HG02623 (cell line): ENCODE measurements around the gene DEDD.

ENCODE experiments used
- ATAC-seq: cut with Tn5 transposase; IDR thresholded peaks from one replicate; pipeline ENCODE4 v1.9.1; 2021; ENCODE audit warnings: moderate library complexity; ENCODE audit not compliant: unreplicated experiment

The DEDD gene

DNA sequence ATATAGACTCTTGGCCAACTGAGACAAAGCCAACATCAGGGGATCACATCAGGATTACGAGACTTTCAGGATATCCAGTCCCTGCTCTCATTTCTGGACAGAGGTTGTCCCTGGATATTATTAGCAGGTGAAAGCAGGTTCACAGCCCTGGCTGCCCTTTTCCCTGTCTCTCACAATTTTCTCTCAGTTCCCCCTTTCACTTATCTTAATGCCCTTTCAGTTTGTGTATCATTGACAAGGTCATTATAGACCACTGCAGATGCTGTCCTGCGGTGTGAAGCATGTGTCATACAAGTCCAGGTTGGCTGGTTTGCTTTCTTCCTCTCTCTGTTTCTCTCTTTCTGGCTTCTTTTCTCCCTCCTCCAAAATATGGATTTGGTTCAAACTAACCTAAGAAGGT, 36.5 kb downstream of the DEDD start:
- no peak for ATAC-seq

DNA sequence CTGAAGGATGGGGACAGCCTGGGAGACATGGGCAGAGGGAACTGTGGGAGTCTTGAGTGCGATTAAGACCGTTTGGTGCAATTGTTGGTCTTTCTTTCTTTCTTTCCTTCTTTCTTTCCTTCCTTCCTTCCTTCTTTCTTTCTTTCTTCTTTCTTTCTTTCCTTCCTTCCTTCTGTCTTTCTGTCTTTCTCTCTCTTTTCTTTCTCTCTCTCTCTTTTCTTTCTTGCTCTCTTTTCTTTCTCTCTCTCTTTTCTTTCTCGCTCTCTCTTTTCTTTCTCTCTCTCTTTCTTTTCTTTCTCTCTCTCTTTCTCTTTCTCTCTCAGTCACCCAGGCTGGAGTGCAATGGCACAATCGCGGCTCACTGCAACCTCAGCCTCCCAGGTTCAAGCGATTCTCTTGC, 37.2 kb downstream of the DEDD start:
- ATAC-seq = no peak

DNA sequence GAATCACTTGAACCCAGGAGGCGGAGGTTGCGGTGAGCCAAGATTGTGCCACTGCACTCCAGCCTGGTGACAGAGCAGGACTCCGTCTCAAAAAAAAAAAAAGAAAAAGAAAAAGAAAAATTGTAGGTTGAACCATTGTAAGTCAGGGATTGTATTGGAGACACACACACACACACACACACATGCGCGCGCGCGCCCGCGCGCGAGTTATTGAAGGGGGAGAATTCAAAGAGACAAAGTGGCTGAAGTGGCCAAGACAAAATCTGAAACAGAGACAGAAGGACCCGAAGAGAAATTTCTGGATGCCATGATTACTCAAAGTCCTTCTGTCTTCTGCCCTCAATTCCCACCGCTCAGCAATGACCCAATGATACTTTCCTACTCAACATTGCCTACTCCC, 38.0 kb downstream of the DEDD start:
- no peak for ATAC-seq

DNA sequence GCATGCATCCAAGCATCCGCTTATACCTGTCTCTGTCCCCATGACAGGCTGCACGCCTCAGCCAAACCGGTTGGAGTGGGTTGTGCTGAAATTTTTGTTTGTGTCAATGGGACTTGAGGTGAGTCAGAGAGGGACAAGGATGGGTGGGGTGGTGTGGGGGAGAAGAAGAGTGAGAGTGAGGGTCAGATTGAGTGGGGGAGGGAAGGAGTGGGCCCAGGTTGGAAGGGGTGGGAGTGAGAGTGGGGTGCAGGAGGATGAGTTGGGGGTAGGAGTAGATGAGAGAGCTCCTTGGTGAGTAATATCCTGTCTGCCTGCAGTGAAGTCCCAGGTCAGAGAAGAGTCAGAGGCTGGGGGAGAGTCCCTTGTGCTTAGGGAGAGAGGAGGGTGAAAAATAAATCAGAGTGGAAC, 39.8 kb downstream of the DEDD start:
- ATAC-seq = no peak

DNA sequence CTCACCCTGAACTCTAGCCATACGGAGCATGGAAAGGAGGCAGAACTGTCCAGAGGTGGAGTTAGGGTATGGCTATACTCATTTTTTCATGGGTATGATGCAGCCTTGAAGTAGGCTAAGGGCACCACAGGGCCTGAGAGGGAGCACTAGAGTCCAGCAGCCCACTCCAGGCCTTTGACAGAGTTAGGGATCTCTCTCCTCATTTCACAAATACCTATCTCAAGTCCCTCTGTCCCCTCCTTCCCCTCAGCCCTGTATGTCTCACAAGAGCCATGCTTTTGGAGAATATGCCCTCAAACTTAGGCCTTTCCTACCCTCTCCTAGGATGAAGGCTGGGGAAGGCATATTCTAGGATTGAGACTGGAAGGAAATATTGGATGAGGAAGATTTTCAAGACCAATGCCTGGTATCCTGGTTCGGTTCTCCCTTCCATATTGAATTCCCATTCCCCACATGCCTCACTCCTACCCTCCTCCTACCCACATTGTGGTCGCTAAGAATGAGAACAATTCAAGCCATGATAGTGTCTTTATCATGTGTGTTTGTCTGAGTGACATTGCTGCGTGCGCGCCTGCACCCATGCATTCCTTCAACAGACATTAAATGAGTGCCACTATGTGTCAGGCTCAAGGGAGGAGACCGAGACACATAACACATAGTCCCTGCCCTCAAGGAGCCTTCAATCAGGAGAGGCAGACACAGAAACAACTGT, 40.5 kb downstream of the DEDD start:
- no peak for ATAC-seq

DNA sequence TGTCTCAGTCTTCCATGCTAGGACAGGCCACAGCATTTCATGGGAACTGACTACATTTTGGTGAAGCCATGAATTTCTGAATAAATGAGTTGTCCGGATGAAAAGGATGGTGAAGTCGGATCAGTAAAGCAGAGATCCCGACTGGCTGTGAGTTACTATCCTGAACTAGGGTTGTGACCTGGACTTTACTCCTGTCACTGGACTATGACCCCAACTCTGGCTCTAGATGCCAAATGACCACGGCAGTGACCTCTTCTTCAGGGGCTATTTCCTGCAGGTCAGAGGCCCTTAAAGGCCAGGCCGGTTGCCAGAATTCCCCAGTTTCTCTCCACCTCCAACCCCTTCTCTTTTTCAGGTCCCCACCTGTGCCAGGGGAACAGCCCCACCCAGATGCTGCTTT, 41.4 kb downstream of the DEDD start:
- no peak for ATAC-seq

DNA sequence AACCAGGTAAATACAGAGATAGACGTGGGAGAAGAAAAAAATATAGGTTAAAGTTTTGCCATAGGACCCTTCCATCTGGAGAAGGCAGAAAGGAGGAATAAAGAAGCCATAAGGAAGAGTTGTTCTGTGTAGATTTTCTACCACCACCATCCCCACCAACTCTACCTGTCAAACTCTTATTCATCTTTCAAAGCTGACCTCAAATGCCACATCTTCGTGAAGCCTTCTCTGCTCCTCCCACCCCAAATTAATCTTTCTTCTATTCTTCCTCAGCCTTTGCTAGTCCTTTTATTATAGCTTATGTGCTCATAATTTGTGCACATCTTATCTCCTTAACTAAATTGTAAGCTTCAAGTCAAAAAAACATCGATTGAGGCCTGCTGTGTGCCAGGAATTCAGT, 41.9 kb downstream of the DEDD start:
- ATAC-seq = no peak

DNA sequence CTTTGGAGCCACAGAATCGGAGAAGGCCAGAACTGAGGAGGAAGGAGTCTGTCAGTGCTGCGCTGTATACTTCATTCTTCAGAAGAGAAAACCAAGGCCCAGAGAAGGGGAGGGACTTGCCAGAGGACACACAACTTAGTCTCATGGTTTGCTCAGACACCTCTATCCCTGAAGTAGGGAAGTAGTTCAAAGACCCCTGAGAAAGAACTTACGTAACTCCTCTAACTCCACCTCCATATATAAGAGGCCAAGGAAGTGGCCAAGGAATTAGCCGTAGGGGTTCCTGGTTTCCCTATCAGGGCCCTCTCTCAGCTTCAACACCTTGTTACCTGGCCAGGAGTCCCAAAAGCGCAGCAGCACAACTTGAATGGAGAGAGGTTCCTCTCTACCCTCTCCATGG, 42.5 kb downstream of the DEDD start:
- no peak for ATAC-seq

DNA sequence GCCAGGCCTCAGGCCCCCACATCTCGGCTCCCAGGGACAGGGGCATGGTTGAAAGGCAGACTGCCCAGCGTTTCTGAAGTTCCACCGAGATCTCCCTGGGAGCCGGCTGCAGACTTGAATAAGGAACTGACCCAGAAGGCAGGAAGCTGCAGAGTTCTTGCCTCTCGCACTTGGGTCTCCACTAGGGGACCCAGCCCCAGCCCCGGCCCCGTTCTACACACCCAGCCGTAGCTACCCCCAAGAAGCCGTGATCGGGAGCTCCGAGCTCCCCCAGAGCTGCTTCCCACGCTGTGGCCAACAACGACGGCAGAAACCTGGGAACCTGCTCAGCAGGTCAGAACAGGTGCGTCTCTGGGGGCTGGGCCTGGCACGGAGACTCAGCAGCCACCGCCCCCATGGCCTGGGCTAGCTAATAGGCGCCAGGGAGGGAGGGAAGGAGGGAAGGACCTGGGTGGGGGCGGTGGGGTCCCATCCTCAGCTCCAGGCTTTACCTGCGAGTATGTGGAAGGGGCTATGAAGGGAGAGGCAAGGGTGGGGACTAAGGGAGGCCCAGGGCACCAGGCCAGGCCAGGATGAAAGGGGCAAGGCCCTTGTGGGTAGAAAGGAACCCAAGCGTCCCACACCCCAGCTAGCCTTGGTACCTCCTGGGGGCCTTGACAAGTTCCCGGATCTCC, 43.1 kb downstream of the DEDD start, which contains the start of gene NECTIN4:
Gene NECTIN4, minus strand, starts transcription at position 308 of the 674 bp plus-strand sequence. Its CDS starts 262 bp downstream, at position 46.
- ATAC-seq = no peak

DNA sequence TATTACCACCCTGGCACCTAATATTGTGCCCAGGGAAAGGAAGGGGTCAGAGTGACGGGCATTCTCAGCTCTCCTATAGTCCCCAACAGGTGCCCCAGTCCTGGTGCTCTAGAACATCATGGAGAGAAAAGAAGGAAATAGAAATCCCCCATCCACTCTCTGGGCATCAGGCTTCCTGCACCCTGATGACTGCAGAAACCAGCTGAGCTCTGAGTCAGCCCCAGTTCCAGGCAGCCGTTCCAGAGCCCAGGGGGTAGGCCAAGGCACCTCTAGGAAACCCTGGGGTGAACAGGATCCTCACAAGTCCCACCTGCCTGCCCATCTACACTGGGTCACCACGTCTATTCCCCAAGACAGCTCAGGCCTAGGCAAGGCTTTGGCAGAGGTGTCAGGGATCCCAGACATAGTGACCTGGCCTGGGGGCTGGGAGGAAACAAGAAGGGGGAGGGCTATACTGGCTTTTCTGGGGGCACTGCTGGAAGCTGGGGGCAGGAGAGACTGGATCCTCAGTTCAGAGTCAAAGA, 43.8 kb downstream of the DEDD start:
- no peak for ATAC-seq

DNA sequence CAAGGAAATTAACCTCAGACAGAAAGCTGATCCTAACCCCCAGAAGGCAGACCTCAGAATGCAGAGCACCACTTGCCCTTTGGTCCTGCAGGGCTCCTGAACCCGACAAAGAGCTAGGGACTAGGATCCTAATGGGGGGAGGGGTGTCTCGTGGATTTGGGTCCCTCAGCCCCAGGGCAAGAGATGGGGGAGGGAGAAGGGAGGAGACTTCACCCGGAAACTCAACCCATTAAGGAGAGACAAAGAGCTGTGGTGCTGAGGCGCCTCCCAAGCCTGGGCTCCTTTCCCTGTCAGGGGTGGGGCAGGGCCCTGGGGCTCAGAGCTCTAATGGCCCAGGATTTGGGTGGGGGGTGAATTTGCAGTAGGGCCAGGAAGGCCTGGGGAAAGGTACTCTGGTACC, 46.0 kb downstream of the DEDD start:
- ATAC-seq = no peak

DNA sequence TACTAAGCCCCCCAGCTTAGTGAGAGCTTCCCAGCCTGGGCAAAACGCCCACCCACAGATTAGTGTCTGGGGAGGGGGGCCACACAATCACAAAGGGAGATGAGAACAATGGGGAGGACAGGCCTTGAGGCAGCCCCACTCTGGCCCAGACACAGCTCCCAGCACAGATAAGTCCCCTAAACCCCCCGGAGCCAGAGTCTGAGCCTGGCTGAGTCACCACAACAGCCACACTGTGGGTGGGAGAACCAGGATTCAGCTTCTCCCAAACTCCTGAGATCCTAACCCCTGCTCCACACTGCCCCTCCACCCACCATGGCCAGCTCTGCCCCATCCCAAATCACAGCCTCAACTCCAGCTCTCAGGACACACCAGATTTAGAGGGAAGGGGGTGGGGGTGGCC, 47.3 kb downstream of the DEDD start:
- ATAC-seq = no peak

DNA sequence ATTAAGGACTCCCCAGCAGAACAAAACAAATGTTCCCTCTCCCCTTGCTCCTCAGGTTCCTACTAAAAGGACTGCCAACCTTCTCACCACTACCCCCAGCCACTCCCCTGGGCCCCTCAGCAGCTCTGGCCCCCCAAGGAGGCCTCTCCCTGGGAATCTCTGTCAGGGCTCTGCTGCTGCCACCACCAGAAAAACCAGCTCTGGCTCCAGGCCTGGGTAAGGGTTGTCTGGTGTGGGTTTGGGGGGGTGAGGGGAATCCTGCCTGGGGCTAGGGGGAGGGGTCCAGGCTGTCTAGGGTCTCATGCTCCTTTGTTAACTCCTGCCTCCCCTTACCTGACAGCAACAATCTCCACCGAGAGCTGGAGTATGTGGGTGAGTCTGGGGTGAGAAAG, 47.9 kb downstream of the DEDD start:
- ATAC-seq = no peak

DNA sequence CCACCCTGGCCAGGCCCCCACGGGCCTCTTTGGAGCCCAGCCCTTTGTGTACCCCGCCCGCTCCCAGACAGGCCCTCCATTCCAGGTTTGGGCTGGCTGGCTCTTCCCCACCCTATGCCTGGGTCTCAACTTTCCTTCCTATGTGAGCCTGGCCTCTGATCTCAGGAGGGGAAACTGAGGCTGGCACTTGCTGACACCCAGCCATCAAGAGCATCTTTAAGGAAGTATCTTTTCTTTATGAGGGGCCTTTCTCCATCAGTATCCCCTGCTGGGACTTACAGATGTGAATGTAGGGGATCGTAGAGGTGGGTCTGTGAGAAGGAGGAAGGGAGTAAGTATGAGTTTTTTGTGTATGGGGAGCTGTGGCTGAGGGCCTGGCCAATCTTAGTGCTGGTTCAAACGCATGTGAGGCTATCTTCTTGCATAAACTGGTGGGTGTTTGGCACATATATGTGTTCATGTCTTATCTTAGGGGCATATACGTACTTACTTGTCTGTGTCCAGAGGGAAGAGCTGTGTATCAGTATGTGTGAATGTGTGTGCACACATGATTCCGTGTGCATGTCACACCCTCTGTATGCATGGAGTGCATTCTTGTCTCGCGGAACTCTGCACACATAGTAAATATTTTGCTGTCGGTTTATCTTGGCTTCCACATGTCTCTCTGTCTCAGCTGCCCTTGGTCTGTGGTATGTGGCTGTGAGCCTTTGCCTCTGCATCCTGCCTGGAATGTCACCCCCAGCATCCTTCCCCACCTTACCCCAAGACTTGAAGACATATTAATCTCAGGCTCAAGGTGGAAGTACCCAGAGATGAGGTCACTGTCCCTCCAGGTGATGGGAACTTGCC, 48.5 kb downstream of the DEDD start:
- no peak for ATAC-seq

DNA sequence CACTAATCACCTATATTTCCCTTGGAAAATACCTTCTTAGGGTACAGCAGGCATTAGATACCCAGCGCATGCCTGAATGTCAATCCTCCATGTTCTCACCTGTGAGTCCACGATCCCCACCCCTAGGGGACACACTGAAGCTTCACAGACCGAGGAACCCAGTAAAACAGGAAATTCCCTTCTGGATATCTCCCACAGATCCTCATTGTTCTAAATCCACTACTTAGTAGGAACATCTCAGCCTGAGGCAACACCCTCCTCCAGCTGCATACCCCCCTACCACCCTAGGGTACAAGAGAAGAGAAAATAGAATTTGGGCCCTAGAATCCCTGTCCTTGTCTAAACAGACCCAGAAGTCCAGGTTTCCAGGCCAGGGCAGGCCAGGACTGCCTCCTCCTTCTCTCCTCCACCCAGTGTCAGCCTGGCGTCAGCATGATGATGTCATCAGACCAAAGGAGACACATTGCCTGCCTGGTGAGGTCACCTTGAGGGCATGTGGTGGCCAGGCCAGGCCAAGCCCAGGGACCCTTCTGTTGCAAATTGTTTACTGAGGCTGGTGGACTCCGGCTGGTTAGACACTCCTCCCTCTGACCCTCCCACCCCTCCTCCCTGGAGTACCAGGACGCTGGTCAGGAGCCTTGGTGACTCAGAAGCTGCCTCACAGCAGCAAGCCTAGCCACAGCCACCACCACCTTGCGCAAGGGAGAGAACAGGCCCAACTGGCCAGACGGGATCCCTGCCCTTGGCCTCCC, 49.3 kb downstream of the DEDD start:
- ATAC-seq = no peak

DNA sequence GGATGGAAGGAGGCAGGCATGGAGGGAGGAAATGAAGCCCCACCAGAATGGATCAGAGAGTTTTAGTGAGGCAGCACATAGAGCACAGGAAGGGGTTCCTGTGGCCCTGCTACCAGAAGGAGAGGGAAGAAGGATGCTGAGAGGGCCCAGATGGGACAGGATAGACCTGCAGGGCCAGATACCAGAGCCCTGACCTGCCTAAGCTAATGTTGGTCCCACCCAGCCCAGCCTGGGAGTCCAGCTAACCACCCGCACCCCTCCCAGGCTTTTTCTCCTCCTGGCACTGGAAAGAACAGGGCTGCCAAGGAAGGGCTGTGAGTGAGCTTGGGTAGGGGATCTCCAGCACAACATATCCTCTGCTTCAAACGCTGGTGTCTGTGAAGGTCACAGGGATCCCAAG, 50.0 kb downstream of the DEDD start:
- ATAC-seq = no peak

DNA sequence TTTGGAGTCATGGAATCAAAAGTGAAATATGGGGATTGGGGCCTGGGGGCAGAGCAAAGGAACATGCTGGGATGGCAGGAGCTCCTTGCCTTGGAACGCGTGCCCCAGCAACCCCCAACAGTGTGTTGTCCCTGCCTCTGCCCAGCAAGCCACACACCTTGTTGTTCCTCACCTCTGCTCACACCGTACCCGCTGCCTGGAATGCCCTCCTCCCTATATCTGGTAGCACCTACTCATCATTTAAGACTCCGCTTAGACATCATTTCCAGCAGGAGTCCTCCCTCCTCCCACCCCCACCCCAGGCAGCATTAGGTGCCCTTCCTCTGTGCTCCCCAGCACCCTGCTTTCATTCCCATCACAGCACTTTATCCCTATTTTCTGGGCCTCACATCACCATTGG, 50.9 kb downstream of the DEDD start:
- ATAC-seq = no peak

DNA sequence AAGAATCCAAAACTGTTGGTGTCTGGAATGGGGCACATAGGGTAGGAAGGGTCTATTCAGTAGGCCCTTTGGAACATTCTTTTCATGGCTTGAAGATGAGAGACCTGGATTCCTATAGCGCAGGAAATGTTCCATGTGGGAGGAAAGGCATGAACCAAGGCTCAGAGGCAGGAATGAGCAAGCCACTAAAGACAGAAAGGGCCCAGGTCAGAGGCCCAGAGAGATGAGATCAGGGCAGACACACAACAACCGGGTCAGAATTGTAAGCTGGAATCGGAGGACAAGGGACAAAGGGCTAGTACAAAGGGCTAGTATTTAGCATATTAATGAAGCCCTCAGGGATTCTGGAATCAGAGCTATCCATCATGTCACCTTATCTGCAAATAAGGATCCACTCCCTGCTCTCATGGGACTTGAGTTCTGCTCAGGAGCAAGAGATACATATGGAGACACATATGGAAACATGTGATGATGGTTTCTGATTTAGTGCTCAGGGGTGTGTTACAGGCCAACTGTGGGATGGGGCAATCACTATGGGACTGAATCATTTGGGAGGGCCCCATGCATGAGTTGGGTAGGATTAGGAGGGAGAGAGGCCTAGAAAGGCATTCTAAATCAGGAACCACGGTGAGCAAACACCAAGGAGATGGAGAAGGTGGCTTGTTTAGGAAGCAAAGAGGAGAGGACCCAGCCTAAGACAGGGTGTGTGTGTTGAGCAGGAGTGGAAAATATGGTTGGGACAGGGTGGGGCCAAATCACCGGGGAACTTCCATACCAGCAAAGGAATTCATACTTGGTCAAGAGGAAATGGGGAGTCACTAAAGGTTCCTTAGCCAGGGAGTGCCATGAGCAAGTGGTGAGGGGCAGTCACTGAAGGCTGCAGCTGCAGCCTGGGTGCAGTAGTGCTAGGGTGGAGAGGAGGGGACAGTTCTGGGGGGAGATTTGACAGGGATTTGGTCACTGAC, 51.7 kb downstream of the DEDD start:
- no peak for ATAC-seq

DNA sequence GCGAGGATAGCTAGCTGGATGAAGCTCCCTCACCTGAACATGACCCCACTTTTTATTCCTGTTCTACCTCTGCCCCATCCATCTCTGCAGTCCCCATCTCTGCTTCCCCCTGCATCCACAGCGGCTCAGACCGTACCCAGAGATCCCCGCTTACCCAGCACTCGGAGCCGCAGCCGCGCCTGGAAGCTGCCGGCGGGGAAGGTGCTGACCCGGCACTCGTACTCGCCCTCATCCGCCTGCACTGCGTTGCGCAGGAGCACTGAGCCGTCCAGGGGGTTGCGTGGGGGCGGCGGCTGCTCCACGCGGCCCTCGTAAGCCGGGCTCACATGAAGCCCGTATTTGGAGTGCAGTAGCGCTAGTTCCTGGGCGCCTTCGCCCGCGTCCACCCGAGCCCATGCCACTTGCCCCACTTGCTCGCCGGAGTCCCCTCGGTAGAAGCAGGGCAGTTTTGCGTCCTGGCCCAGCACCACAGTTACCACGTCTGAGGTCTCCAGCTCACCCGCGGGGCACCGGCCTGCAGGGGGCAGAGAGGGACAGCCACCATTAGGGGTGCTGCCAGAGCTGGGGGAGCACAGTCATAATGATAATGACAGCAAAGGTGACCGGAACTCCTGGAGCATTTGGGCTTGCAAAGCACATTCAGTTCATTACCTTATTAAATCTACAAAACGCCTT, 52.9 kb downstream of the DEDD start:
- no peak for ATAC-seq
